SJSA1 (cell line): ENCODE results near the gene RPS6KC1. TPM values are rescaled to one million over a fixed set of nuclear protein-coding genes. Genes with fewer than 3 reads are reported as not detected.
"Not testable (repeated sequence)": the region's sequence is repeated elsewhere in the genome, so short reads cannot be mapped to it uniquely, and the experiment has no call there.

Experiments
- DNase-seq, 2 experiments: peaks; one replicate each; pipeline ENCODE4 v3.0.0-alpha.2; 2015 to 2020; ENCODE audit warnings: low spot score in 2 of 2, low read depth in 1 of 2
- H3K27ac ChIP-seq: fragments of 250-450 bp; sonication (Bioruptor Pico); 2 replicates; pipeline ENCODE4 v1.5.1; 2020; ENCODE audit warnings: mild to moderate bottlenecking, moderate library complexity
- H3K27me3 ChIP-seq: fragments of 250-450 bp; sonication (Bioruptor Pico); replicated peaks from 2 replicates; pipeline ENCODE4 v1.5.1; 2020; ENCODE audit warnings: mild to moderate bottlenecking, moderate library complexity
- H3K36me3 ChIP-seq: fragments of 250-450 bp; sonication (Bioruptor Pico); 2 replicates; pipeline ENCODE4 v1.5.1; 2020; ENCODE audit warnings: mild to moderate bottlenecking
- H3K4me1 ChIP-seq: fragments of 250-450 bp; sonication (Bioruptor Pico); replicated peaks from 2 replicates; pipeline ENCODE4 v1.6.1; 2021; ENCODE audit warnings: mild to moderate bottlenecking
- H3K4me3 ChIP-seq: fragments of 250-450 bp; sonication (Bioruptor Pico); 2 replicates; pipeline ENCODE4 v1.5.1; 2020; ENCODE audit warnings: mild to moderate bottlenecking
- H3K9me3 ChIP-seq: fragments of 250-450 bp; sonication (Bioruptor Pico); replicated peaks from 2 replicates; pipeline ENCODE4 v1.5.1; 2020; ENCODE audit warnings: mild to moderate bottlenecking
- total RNA-seq: library from RNA; depleted of rRNA; stranded (reverse); fragments of >200 nt; shearing (Covaris generic); gene quantifications from 2 replicates; pipeline ENCODE4 v1.2.3, GENCODE V29; 2014

Gene RPS6KC1
- total RNA-seq, 1 experiment from 2014 or later: 19.2 TPM

GRCh38 chr1:213035573-213035972 is 15.5 kb upstream of the RPS6KC1 start:
- Histone ChIP-seq H3K9me3 (no peaks in the 10 kb centered on the region), H3K4me3 (no peak overlapping the region), H3K36me3 (no peaks in the 10 kb centered on the region), H3K4me1 (no peaks in the 10 kb centered on the region), H3K27me3 (peaks cover 4% of the 10 kb centered on the region), H3K27ac (no peak overlapping the region)
- no peak for DNase-seq

- Histone ChIP-seq H3K27ac (no peak overlapping the region), H3K36me3 (no peaks in the 10 kb centered on the region), H3K27me3 (no peaks in the 10 kb centered on the region; the same call in none of the 2 replicates), H3K4me1 (no peaks in the 10 kb centered on the region), H3K4me3 (no peak overlapping the region), H3K9me3 (no peaks in the 10 kb centered on the region)
- no peak for DNase-seq
Measured at GRCh38 chr1:213041443-213041842, 9.6 kb upstream of the RPS6KC1 start.

- not testable (repeated sequence) for H3K9me3 ChIP-seq, DNase-seq, H3K4me1 ChIP-seq, H3K36me3 ChIP-seq, H3K4me3 ChIP-seq, H3K27ac ChIP-seq, H3K27me3 ChIP-seq
Measured at GRCh38 chr1:213045321-213046226, 5.5 kb upstream of the RPS6KC1 start.

GRCh38 chr1:213049232-213049631 is 1.8 kb upstream of the RPS6KC1 start:
- no peaks in the 10 kb centered on the region for H3K27me3 ChIP-seq
- no peak for DNase-seq
- no peaks in the 10 kb centered on the region for H3K9me3 ChIP-seq
- H3K27ac ChIP-seq: no peak overlapping the region
- H3K36me3 ChIP-seq: peaks cover 3% of the 10 kb centered on the region; the same call in 1 of the 2 replicates
- H3K4me1 ChIP-seq: peaks cover 4% of the 10 kb centered on the region
- H3K4me3 ChIP-seq: no peak overlapping the region

- H3K9me3 ChIP-seq: no peaks in the 10 kb centered on the region
- H3K27ac ChIP-seq: peak overlapping the region; percentile 48
- H3K36me3 ChIP-seq: peaks cover 3% of the 10 kb centered on the region; the same call in 1 of the 2 replicates
- H3K4me1 ChIP-seq: peaks cover 4% of the 10 kb centered on the region
- no peaks in the 10 kb centered on the region for H3K27me3 ChIP-seq
- peak overlapping the region; percentile 81 for H3K4me3 ChIP-seq
- DNase-seq: no peak
Measured at GRCh38 chr1:213050745-213051126, 305 bp upstream of the RPS6KC1 start.

GRCh38 chr1:213051881-213052202 is 801 bp downstream of the RPS6KC1 start:
- Histone ChIP-seq H3K4me3 (peak overlapping the region; percentile 81), H3K9me3 (no peaks in the 10 kb centered on the region), H3K27me3 (no peaks in the 10 kb centered on the region), H3K36me3 (peaks cover 3% of the 10 kb centered on the region; the same call in 1 of the 2 replicates), H3K27ac (no peak overlapping the region), H3K4me1 (peaks cover 4% of the 10 kb centered on the region)
- no peak for DNase-seq

GRCh38 chr1:213053455-213053854 is 2.4 kb downstream of the RPS6KC1 start:
- H3K4me3 ChIP-seq: no peak overlapping the region
- peaks cover 4% of the 10 kb centered on the region for H3K4me1 ChIP-seq
- no peak for DNase-seq
- H3K36me3 ChIP-seq: peaks cover 3% of the 10 kb centered on the region; the same call in 1 of the 2 replicates
- H3K27ac ChIP-seq: no peak overlapping the region
- H3K27me3 ChIP-seq: no peaks in the 10 kb centered on the region
- no peaks in the 10 kb centered on the region for H3K9me3 ChIP-seq

- H3K4me3 ChIP-seq: no peak overlapping the region
- no peaks in the 10 kb centered on the region for H3K27me3 ChIP-seq
- H3K4me1 ChIP-seq: peaks cover 4% of the 10 kb centered on the region
- H3K36me3 ChIP-seq: peaks cover 3% of the 10 kb centered on the region; the same call in 1 of the 2 replicates
- no peaks in the 10 kb centered on the region for H3K9me3 ChIP-seq
- DNase-seq: no peak
- no peak overlapping the region for H3K27ac ChIP-seq
Measured at GRCh38 chr1:213054142-213054541, 3.1 kb downstream of the RPS6KC1 start.

GRCh38 chr1:213054733-213055591 is 3.9 kb downstream of the RPS6KC1 start:
- Histone ChIP-seq H3K27me3 (no peaks in the 10 kb centered on the region), H3K4me3 (no peak overlapping the region), H3K36me3 (peaks cover 3% of the 10 kb centered on the region; the same call in 1 of the 2 replicates), H3K27ac (no peak overlapping the region), H3K4me1 (peaks cover 4% of the 10 kb centered on the region), H3K9me3 (no peaks in the 10 kb centered on the region)
- no peak for DNase-seq

GRCh38 chr1:213055767-213056166 is 4.7 kb downstream of the RPS6KC1 start:
- DNase-seq: no peak
- Histone ChIP-seq H3K27me3 (no peaks in the 10 kb centered on the region), H3K4me1 (peaks cover 1% of the 10 kb centered on the region), H3K27ac (no peak overlapping the region), H3K4me3 (no peak overlapping the region), H3K9me3 (no peaks in the 10 kb centered on the region), H3K36me3 (peaks cover 3% of the 10 kb centered on the region; the same call in 1 of the 2 replicates)

GRCh38 chr1:213057264-213058059 is 6.4 kb downstream of the RPS6KC1 start:
- no peak overlapping the region for H3K27ac ChIP-seq
- no peak overlapping the region for H3K4me3 ChIP-seq
- H3K9me3 ChIP-seq: no peaks in the 10 kb centered on the region
- no peak for DNase-seq
- no peaks in the 10 kb centered on the region for H3K36me3 ChIP-seq
- H3K27me3 ChIP-seq: no peaks in the 10 kb centered on the region
- H3K4me1 ChIP-seq: no peaks in the 10 kb centered on the region

GRCh38 chr1:213060836-213061235 is 9.8 kb downstream of the RPS6KC1 start:
- Histone ChIP-seq H3K9me3 (no peaks in the 10 kb centered on the region), H3K36me3 (no peaks in the 10 kb centered on the region), H3K27me3 (no peaks in the 10 kb centered on the region), H3K4me1 (no peaks in the 10 kb centered on the region), H3K27ac (no peak overlapping the region), H3K4me3 (no peak overlapping the region)
- DNase-seq: no peak

GRCh38 chr1:213061263-213061662 is 10.2 kb downstream of the RPS6KC1 start:
- no peaks in the 10 kb centered on the region for H3K36me3 ChIP-seq
- no peak for DNase-seq
- H3K4me1 ChIP-seq: no peaks in the 10 kb centered on the region
- H3K9me3 ChIP-seq: no peaks in the 10 kb centered on the region
- H3K27me3 ChIP-seq: no peaks in the 10 kb centered on the region
- H3K4me3 ChIP-seq: no peak overlapping the region
- no peak overlapping the region for H3K27ac ChIP-seq
